Measurements from ENCODE around the gene KLHL7. TPM values are rescaled to one million over a fixed set of nuclear protein-coding genes. Genes with fewer than 3 reads are reported as not detected.

KLHL7 gene
- total and polyA plus RNA-seq, 4 experiments from 2014 or later: 22.5 to 30.5 (median 26.8) TPM

- Histone ChIP-seq H3K4me3 (ENCODE audit: low read length in 2 of 2) (no peak overlapping the region), H3K4me1 (ENCODE audit: insufficient read depth, low read length) (peaks cover 39% of the 10 kb centered on the region), H3K27me3 (ENCODE audit: insufficient read depth, low read length) (no peaks in the 10 kb centered on the region), H3K27ac (ENCODE audit: low read depth, low read length) (no peak overlapping the region), H3K9me3 (ENCODE audit: control insufficient read depth in 1 of 2, low read length in 2 of 2) (no peaks in the 10 kb centered on the region), H3K36me3 (ENCODE audit: insufficient read depth, low read length) (no peaks in the 10 kb centered on the region)
- DNase-seq: no peak
- intact Hi-C loops (cut with micrococcal nuclease): loop anchor here (10.0 kb wide), 1 partner anchor 1467 kb away; the partner anchor contains the start of gene PALS2
- ChIA-PET POLR2A (ENCODE audit: partially characterized antibody) (interaction anchor here (3.0 kb wide), 1 partner anchor 74 kb away, joined by 49 read pairs; the partner anchor contains the start of gene NUP42), CTCF (ENCODE audit: partially characterized antibody) (interaction anchor here (0.9 to 1.3 kb wide), 3 partner anchors 9 to 165 kb away, joined by 3 read pairs; no protein-coding TSS in a partner anchor)
- Mint-ChIP-seq H3K27me3 (no peaks in the 10 kb centered on the region), H3K9me3 (no peaks in the 10 kb centered on the region), H3K4me1 (peaks cover 36 to 66% (median 50%) of the 10 kb centered on the region in 4 donors), H3K27ac (peak overlapping the region in 1 of 7 donors; percentile 14), H3K36me3 (peaks cover 5 to 16% of the 10 kb centered on the region in 2 donors), H3K4me3 (peak overlapping the region in 4 of 8 donors; percentile 10 to 99 (median 58))
These were observed 2.2 kb downstream of the KLHL7 start for GRCh38 chr7:23107781-23108180.

- Histone ChIP-seq H3K27me3 (ENCODE audit: insufficient read depth, low read length) (no peaks in the 10 kb centered on the region), H3K9me3 (ENCODE audit: control insufficient read depth in 1 of 2, low read length in 2 of 2) (no peaks in the 10 kb centered on the region), H3K27ac (ENCODE audit: low read depth, low read length) (no peak overlapping the region), H3K36me3 (ENCODE audit: insufficient read depth, low read length) (no peaks in the 10 kb centered on the region), H3K4me3 (ENCODE audit: low read length in 2 of 2) (no peak overlapping the region), H3K4me1 (ENCODE audit: insufficient read depth, low read length) (peaks cover 39% of the 10 kb centered on the region)
- DNase-seq: no peak
- H3K4me3 Mint-ChIP-seq: peak overlapping the region in 2 of 8 donors; percentile 23 to 99
- no peaks in the 10 kb centered on the region for H3K27me3 Mint-ChIP-seq
- H3K36me3 Mint-ChIP-seq: peaks cover 5 to 16% of the 10 kb centered on the region in 2 donors
- no peaks in the 10 kb centered on the region for H3K9me3 Mint-ChIP-seq
- POLR2A ChIA-PET (ENCODE audit: partially characterized antibody): no interaction called here
- peaks cover 40 to 66% (median 55%) of the 10 kb centered on the region in 4 donors for H3K4me1 Mint-ChIP-seq
- CTCF ChIA-PET (ENCODE audit: partially characterized antibody): no interaction called here
- intact Hi-C loops (cut with micrococcal nuclease): loop anchor here (10.0 kb wide), 1 partner anchor 1466 kb away; the partner anchor contains the start of gene PALS2
- no peak overlapping the region for H3K27ac Mint-ChIP-seq
These were observed 3.4 kb downstream of the KLHL7 start for GRCh38 chr7:23108995-23109394.

GRCh38 chr7:23109470-23109869 lies 3.9 kb downstream of the KLHL7 start:
- POLR2A ChIA-PET (ENCODE audit: partially characterized antibody): no interaction called here
- CTCF ChIA-PET (ENCODE audit: partially characterized antibody): no interaction called here
- peaks cover 40 to 66% (median 57%) of the 10 kb centered on the region in 4 donors for H3K4me1 Mint-ChIP-seq

GRCh38 chr7:23114896-23115295 lies 9.3 kb downstream of the KLHL7 start:
- Mint-ChIP-seq H3K4me1 (peaks cover 26 to 44% (median 34%) of the 10 kb centered on the region in 4 donors), H3K27ac (no peak overlapping the region)
- POLR2A ChIA-PET (ENCODE audit: partially characterized antibody): interaction anchor here (1.3 kb wide), 1 partner anchor 13 kb away, joined by 4 read pairs; no protein-coding TSS in a partner anchor

More at GRCh38 chr7:23109470-23109869, 3.9 kb downstream of the KLHL7 start:
- Histone ChIP-seq H3K27ac (ENCODE audit: low read depth, low read length) (no peak overlapping the region), H3K9me3 (ENCODE audit: control insufficient read depth in 1 of 2, low read length in 2 of 2) (no peaks in the 10 kb centered on the region), H3K36me3 (ENCODE audit: insufficient read depth, low read length) (no peaks in the 10 kb centered on the region), H3K27me3 (ENCODE audit: insufficient read depth, low read length) (no peaks in the 10 kb centered on the region), H3K4me1 (ENCODE audit: insufficient read depth, low read length) (peaks cover 39% of the 10 kb centered on the region), H3K4me3 (ENCODE audit: low read length in 2 of 2) (no peak overlapping the region)
- Mint-ChIP-seq H3K27me3 (no peaks in the 10 kb centered on the region), H3K36me3 (peaks cover 5 to 16% of the 10 kb centered on the region in 2 donors), H3K27ac (no peak overlapping the region), H3K9me3 (no peaks in the 10 kb centered on the region), H3K4me3 (no peak overlapping the region)
- no peak for DNase-seq
- intact Hi-C loops (cut with micrococcal nuclease): loop anchor here (10.0 kb wide), 1 partner anchor 1465 kb away; the partner anchor contains the start of gene PALS2

GRCh38 chr7:23115991-23116390 lies 10.4 kb downstream of the KLHL7 start:
- POLR2A ChIA-PET (ENCODE audit: partially characterized antibody): interaction anchor here (1.3 kb wide), 1 partner anchor 10 kb away, joined by 8 read pairs; the partner anchor contains the start of gene KLHL7
- no peak overlapping the region for H3K27ac ChIP-seq (ENCODE audit: low read depth, low read length)
- no peaks in the 10 kb centered on the region for H3K4me1 ChIP-seq (ENCODE audit: insufficient read depth, low read length)
- H3K27ac Mint-ChIP-seq: no peak overlapping the region
- intact Hi-C loops (cut with micrococcal nuclease): no loop called here
- H3K27me3 Mint-ChIP-seq: no peaks in the 10 kb centered on the region
- peaks cover 4% of the 10 kb centered on the region for H3K36me3 ChIP-seq (ENCODE audit: insufficient read depth, low read length)
- peaks cover 20 to 41% (median 29%) of the 10 kb centered on the region in 4 donors for H3K4me1 Mint-ChIP-seq
- no peak for DNase-seq
- CTCF ChIA-PET (ENCODE audit: partially characterized antibody): no interaction called here
- no peaks in the 10 kb centered on the region for H3K9me3 ChIP-seq (ENCODE audit: control insufficient read depth in 1 of 2, low read length in 2 of 2)
- peaks cover 0 to 2% (median 0%) of the 10 kb centered on the region in 8 donors for H3K9me3 Mint-ChIP-seq
- H3K36me3 Mint-ChIP-seq: peaks cover 3 to 8% of the 10 kb centered on the region in 2 donors
- no peak overlapping the region for H3K4me3 Mint-ChIP-seq
- no peaks in the 10 kb centered on the region for H3K27me3 ChIP-seq (ENCODE audit: insufficient read depth, low read length)
- no peak overlapping the region for H3K4me3 ChIP-seq (ENCODE audit: low read length in 2 of 2)

More at GRCh38 chr7:23114896-23115295, 9.3 kb downstream of the KLHL7 start:
- Histone ChIP-seq H3K4me3 (ENCODE audit: low read length in 2 of 2) (no peak overlapping the region), H3K27me3 (ENCODE audit: insufficient read depth, low read length) (no peaks in the 10 kb centered on the region), H3K36me3 (ENCODE audit: insufficient read depth, low read length) (peaks cover 4% of the 10 kb centered on the region), H3K9me3 (ENCODE audit: control insufficient read depth in 1 of 2, low read length in 2 of 2) (no peaks in the 10 kb centered on the region), H3K27ac (ENCODE audit: low read depth, low read length) (no peak overlapping the region), H3K4me1 (ENCODE audit: insufficient read depth, low read length) (no peaks in the 10 kb centered on the region)
- Mint-ChIP-seq H3K27me3 (no peaks in the 10 kb centered on the region), H3K9me3 (no peaks in the 10 kb centered on the region), H3K4me3 (no peak overlapping the region), H3K36me3 (peaks cover 0 to 8% of the 10 kb centered on the region in 2 donors)
- CTCF ChIA-PET (ENCODE audit: partially characterized antibody): no interaction called here
- DNase-seq: no peak
- intact Hi-C loops (cut with micrococcal nuclease): no loop called here

- Mint-ChIP-seq H3K9me3 (peaks cover 0 to 2% (median 0%) of the 10 kb centered on the region in 8 donors), H3K4me3 (no peak overlapping the region), H3K4me1 (peaks cover 15 to 32% (median 25%) of the 10 kb centered on the region in 4 donors), H3K36me3 (peaks cover 7 to 15% of the 10 kb centered on the region in 2 donors), H3K27me3 (no peaks in the 10 kb centered on the region), H3K27ac (no peak overlapping the region)
- Histone ChIP-seq H3K36me3 (ENCODE audit: insufficient read depth, low read length) (peaks cover 4% of the 10 kb centered on the region), H3K9me3 (ENCODE audit: control insufficient read depth in 1 of 2, low read length in 2 of 2) (no peaks in the 10 kb centered on the region), H3K4me1 (ENCODE audit: insufficient read depth, low read length) (no peaks in the 10 kb centered on the region), H3K27me3 (ENCODE audit: insufficient read depth, low read length) (no peaks in the 10 kb centered on the region), H3K4me3 (ENCODE audit: low read length in 2 of 2) (no peak overlapping the region), H3K27ac (ENCODE audit: low read depth, low read length) (no peak overlapping the region)
- no peak for DNase-seq
- ChIA-PET POLR2A (ENCODE audit: partially characterized antibody) (interaction anchor here (0.9 kb wide), 1 partner anchor 11 kb away, joined by 3 read pairs; no protein-coding TSS in a partner anchor), CTCF (ENCODE audit: partially characterized antibody) (no interaction called here)
- intact Hi-C loops (cut with micrococcal nuclease): no loop called here
These were observed 12.3 kb downstream of the KLHL7 start for GRCh38 chr7:23117841-23118240.

- ChIA-PET POLR2A (ENCODE audit: partially characterized antibody) (no interaction called here), CTCF (ENCODE audit: partially characterized antibody) (interaction anchor here (1.3 to 1.6 kb wide), 2 partner anchors 18 to 34 kb away, joined by 3 read pairs; no protein-coding TSS in a partner anchor)
- Mint-ChIP-seq H3K27ac (no peak overlapping the region), H3K4me3 (no peak overlapping the region), H3K36me3 (peaks cover 14 to 21% of the 10 kb centered on the region in 2 donors), H3K4me1 (peaks cover 12 to 22% (median 18%) of the 10 kb centered on the region in 4 donors), H3K27me3 (no peaks in the 10 kb centered on the region), H3K9me3 (peaks cover 0 to 2% (median 0%) of the 10 kb centered on the region in 8 donors)
- no peak for DNase-seq
- Histone ChIP-seq H3K27ac (ENCODE audit: low read depth, low read length) (no peak overlapping the region), H3K36me3 (ENCODE audit: insufficient read depth, low read length) (peaks cover 4% of the 10 kb centered on the region), H3K4me3 (ENCODE audit: low read length in 2 of 2) (no peak overlapping the region), H3K9me3 (ENCODE audit: control insufficient read depth in 1 of 2, low read length in 2 of 2) (no peaks in the 10 kb centered on the region), H3K4me1 (ENCODE audit: insufficient read depth, low read length) (no peaks in the 10 kb centered on the region), H3K27me3 (ENCODE audit: insufficient read depth, low read length) (no peaks in the 10 kb centered on the region)
- intact Hi-C loops (cut with micrococcal nuclease): no loop called here
These were observed 14.5 kb downstream of the KLHL7 start for GRCh38 chr7:23120106-23120505.
